HL-60 (cell line): ENCODE data around the gene ACKR2.

ENCODE experiments used
- CTCF ChIP-seq: IDR thresholded peaks from one replicate; pipeline ENCODE4 v1.5.1; 2011; ENCODE audit warnings: low read length, control low read depth, inconsistent platforms; ENCODE audit not compliant: insufficient read depth
- POLR2AphosphoS5 ChIP-seq: IDR thresholded peaks from 2 replicates; pipeline ENCODE4 v1.6.1; 2012; ENCODE audit warnings: low read depth
- REST ChIP-seq: IDR thresholded peaks from 2 replicates; pipeline ENCODE4 v1.6.1; 2012; ENCODE audit warnings: low read depth; ENCODE audit not compliant: insufficient replicate concordance

GRCh38 chr3:42876940-42877720 is 67.9 kb downstream of the ACKR2 start:
- TF ChIP-seq REST (no peak), CTCF (no peak), POLR2AphosphoS5 (no peak)
